HUES48 (cell line): ENCODE data around the gene EP400.

ENCODE experiments used
- H3K27ac ChIP-seq: one replicate; pipeline ENCODE4 v1.7.0; 2013; ENCODE audit warnings: low read depth, low read length, inconsistent platforms
- H3K27me3 ChIP-seq: 2 replicates; pipeline ENCODE4 v1.6.1; 2013; ENCODE audit warnings: mild to moderate bottlenecking, low read length; ENCODE audit not compliant: control insufficient read depth, insufficient read depth
- H3K36me3 ChIP-seq: 2 replicates; pipeline ENCODE4 v1.6.1; 2013; ENCODE audit warnings: low read length; ENCODE audit not compliant: control insufficient read depth, insufficient read depth
- H3K4me1 ChIP-seq: 2 replicates; pipeline ENCODE4 v1.6.1; 2013; ENCODE audit warnings: mild to moderate bottlenecking, low read length; ENCODE audit not compliant: control insufficient read depth, insufficient read depth
- H3K4me3 ChIP-seq: 2 replicates; pipeline ENCODE4 v1.5.1; 2013; ENCODE audit warnings: mild to moderate bottlenecking, low read depth, low read length
- H3K9ac ChIP-seq: 2 replicates; pipeline ENCODE4 v1.6.1; 2013; ENCODE audit warnings: mild to moderate bottlenecking, low read depth, low read length, moderate library complexity
- H3K9me3 ChIP-seq: 2 replicates; pipeline ENCODE4 v1.6.1; 2013; ENCODE audit warnings: low read length; ENCODE audit not compliant: control insufficient read depth, insufficient read depth

EP400 gene

GRCh38 chr12:132117558-132117875, 167.8 kb downstream of the EP400 start:
- no peaks in the 10 kb centered on the region for H3K9me3 ChIP-seq
- no peaks in the 10 kb centered on the region for H3K4me1 ChIP-seq
- no peaks in the 10 kb centered on the region for H3K27me3 ChIP-seq
- peaks cover 57% of the 10 kb centered on the region for H3K36me3 ChIP-seq
- no peak overlapping the region for H3K9ac ChIP-seq
- H3K4me3 ChIP-seq: no peak overlapping the region
- H3K27ac ChIP-seq: no peak overlapping the region

- H3K27me3 ChIP-seq: no peaks in the 10 kb centered on the region
- no peaks in the 10 kb centered on the region for H3K9me3 ChIP-seq
- H3K4me3 ChIP-seq: no peak overlapping the region
- H3K4me1 ChIP-seq: no peaks in the 10 kb centered on the region
- H3K36me3 ChIP-seq: peaks cover 61% of the 10 kb centered on the region
- H3K27ac ChIP-seq: no peak overlapping the region
- no peak overlapping the region for H3K9ac ChIP-seq
These were observed 169.1 kb downstream of the EP400 start for GRCh38 chr12:132118876-132119275.

- no peak overlapping the region for H3K4me3 ChIP-seq
- no peak overlapping the region for H3K9ac ChIP-seq
- H3K9me3 ChIP-seq: no peaks in the 10 kb centered on the region
- H3K27ac ChIP-seq: no peak overlapping the region
- H3K36me3 ChIP-seq: peaks cover 55% of the 10 kb centered on the region
- no peaks in the 10 kb centered on the region for H3K27me3 ChIP-seq
- H3K4me1 ChIP-seq: no peaks in the 10 kb centered on the region
These were observed 171.5 kb downstream of the EP400 start for GRCh38 chr12:132121283-132121682.

- no peaks in the 10 kb centered on the region for H3K4me1 ChIP-seq
- no peak overlapping the region for H3K27ac ChIP-seq
- no peak overlapping the region for H3K9ac ChIP-seq
- H3K27me3 ChIP-seq: no peaks in the 10 kb centered on the region
- no peak overlapping the region for H3K4me3 ChIP-seq
- peaks cover 21% of the 10 kb centered on the region for H3K9me3 ChIP-seq
- H3K36me3 ChIP-seq: peaks cover 68% of the 10 kb centered on the region
These were observed 174.4 kb downstream of the EP400 start for GRCh38 chr12:132123970-132124765.

GRCh38 chr12:132124766-132125425, 175.2 kb downstream of the EP400 start:
- Histone ChIP-seq H3K36me3 (peaks cover 68% of the 10 kb centered on the region), H3K4me3 (no peak overlapping the region), H3K4me1 (no peaks in the 10 kb centered on the region), H3K27ac (no peak overlapping the region), H3K9ac (no peak overlapping the region), H3K27me3 (no peaks in the 10 kb centered on the region), H3K9me3 (peaks cover 24% of the 10 kb centered on the region)

- Histone ChIP-seq H3K9me3 (peaks cover 25% of the 10 kb centered on the region), H3K27me3 (no peaks in the 10 kb centered on the region), H3K4me3 (no peak overlapping the region), H3K9ac (no peak overlapping the region), H3K27ac (no peak overlapping the region), H3K36me3 (peaks cover 62% of the 10 kb centered on the region), H3K4me1 (no peaks in the 10 kb centered on the region)
These were observed 176.0 kb downstream of the EP400 start for GRCh38 chr12:132125736-132126135.

GRCh38 chr12:132127041-132127440, 177.3 kb downstream of the EP400 start:
- peaks cover 54% of the 10 kb centered on the region for H3K36me3 ChIP-seq
- H3K4me3 ChIP-seq: no peak overlapping the region
- no peak overlapping the region for H3K9ac ChIP-seq
- peaks cover 31% of the 10 kb centered on the region for H3K9me3 ChIP-seq
- no peak overlapping the region for H3K27ac ChIP-seq
- no peaks in the 10 kb centered on the region for H3K27me3 ChIP-seq
- H3K4me1 ChIP-seq: no peaks in the 10 kb centered on the region

GRCh38 chr12:132129007-132129406, 179.3 kb downstream of the EP400 start:
- Histone ChIP-seq H3K4me1 (no peaks in the 10 kb centered on the region), H3K27me3 (no peaks in the 10 kb centered on the region), H3K9me3 (peaks cover 31% of the 10 kb centered on the region), H3K9ac (no peak overlapping the region), H3K4me3 (no peak overlapping the region), H3K27ac (no peak overlapping the region), H3K36me3 (peaks cover 36% of the 10 kb centered on the region)

GRCh38 chr12:132130690-132131089, 180.9 kb downstream of the EP400 start:
- Histone ChIP-seq H3K9me3 (peaks cover 31% of the 10 kb centered on the region), H3K27ac (no peak overlapping the region), H3K4me3 (no peak overlapping the region), H3K27me3 (no peaks in the 10 kb centered on the region), H3K4me1 (no peaks in the 10 kb centered on the region), H3K9ac (no peak overlapping the region), H3K36me3 (peaks cover 27% of the 10 kb centered on the region)
